MCF 10A (cell line): ENCODE data around the gene VAT1. TPM values are rescaled to one million over a fixed set of nuclear protein-coding genes. Genes with fewer than 3 reads are reported as not detected.

Experiments used
- Bru-seq: library from RNA; stranded (reverse); fragments of 400-500 nt; gene quantifications from one replicate; lab custom pipeline; 2021; lab: Mats Ljungman, UMichigan
- BruChase-seq, 2 experiments: library from RNA; stranded (reverse); fragments of 400-500 nt; gene quantifications; one replicate each; lab custom pipeline; 2021; lab: Mats Ljungman, UMichigan
- BruUV-seq: library from RNA; stranded (reverse); fragments of 400-500 nt; replicated peaks from 2 replicates; lab custom pipeline; 2021; lab: Mats Ljungman, UMichigan
- CTCF ChIA-PET: fragments of 300-600 bp; sonication (Branson Sonifier 250); formaldehyde crosslinking; extraction: SDS; loops from one replicate; lab custom pipeline; 2021; ENCODE audit warnings: antibody characterized with exemption, inconsistent platforms; lab: Yijun Ruan, JAX
- POLR2A ChIA-PET: fragments of 300-600, 350-650 bp; sonication (Branson Sonifier 250); formaldehyde crosslinking; extraction: SDS; loops from one replicate; lab custom pipeline; 2020; ENCODE audit warnings: antibody characterized with exemption, inconsistent platforms; lab: Yijun Ruan, JAX
- DNase-seq: peaks from one replicate; pipeline ENCODE4 v3.0.0-alpha.2; 2018; ENCODE audit not compliant: unreplicated experiment
- H3K27ac Mint-ChIP-seq: one replicate; pipeline ENCODE4 v1.8.0; 2022; ENCODE audit warnings: mild to moderate bottlenecking, low read depth, mixed read lengths; ENCODE audit not compliant: unreplicated experiment
- H3K27me3 Mint-ChIP-seq: one replicate; pipeline ENCODE4 v1.8.0; 2022; ENCODE audit warnings: mixed read lengths; ENCODE audit not compliant: insufficient read depth, unreplicated experiment
- H3K36me3 Mint-ChIP-seq: one replicate; pipeline ENCODE4 v1.8.0; 2022; ENCODE audit warnings: mild to moderate bottlenecking, moderate library complexity, mixed read lengths; ENCODE audit not compliant: insufficient read depth, unreplicated experiment
- H3K4me1 Mint-ChIP-seq: one replicate; pipeline ENCODE4 v1.8.0; 2022; ENCODE audit warnings: mixed read lengths; ENCODE audit not compliant: insufficient read depth, unreplicated experiment
- H3K4me3 Mint-ChIP-seq: one replicate; pipeline ENCODE4 v1.8.0; 2022; ENCODE audit warnings: mild to moderate bottlenecking, moderate library complexity, mixed read lengths; ENCODE audit not compliant: unreplicated experiment
- H3K9me3 Mint-ChIP-seq: one replicate; pipeline ENCODE4 v1.8.0; 2022; ENCODE audit warnings: mixed read lengths; ENCODE audit not compliant: unreplicated experiment
- intact Hi-C: fragments of 100-400 bp; cut with micrococcal nuclease; formaldehyde crosslinking; loops from 2 replicates; pipeline ENCODE4 v1.14.1; 2022
- long read RNA-seq: library from polyadenylated mRNA; stranded (forward); transcript quantifications from one replicate; pipeline ENCODE4 v2.0.0, GENCODE V29; 2022
- total RNA-seq: library from RNA; stranded (reverse); gene quantifications from 2 replicates; pipeline ENCODE4 v1.2.3, GENCODE V29; 2022
- TF ChIP-seq, protein P1 (sequence below): fragments of 200-600 bp; IDR thresholded peaks from one replicate; pipeline ENCODE4 v1.8.0; 2022; ENCODE audit warnings: antibody characterized with exemption, mild to moderate bottlenecking; ENCODE audit not compliant: unreplicated experiment

Gene VAT1
- total RNA-seq = 61.0 and 105 TPM in 2 replicates
- percentile 57 among the genes with signal in this experiment for Bru-seq, nascent RNA
- BruChase-seq, experiment 1, labeled RNA remaining after a 6-hour chase = percentile 94 among the genes with signal in this experiment
- BruChase-seq, experiment 2, labeled RNA remaining after a 2-hour chase = percentile 78 among the genes with signal in this experiment
- long read RNA-seq, transcript VAT1-201 (6 exons, 2,734 nt) = major isoform, 120 of 145 reads
- long read RNA-seq, partial matches to known transcripts = 2 of 145 reads
- long read RNA-seq, other reads (novel, unspliced or antisense) = 23 of 145 reads

DNA sequence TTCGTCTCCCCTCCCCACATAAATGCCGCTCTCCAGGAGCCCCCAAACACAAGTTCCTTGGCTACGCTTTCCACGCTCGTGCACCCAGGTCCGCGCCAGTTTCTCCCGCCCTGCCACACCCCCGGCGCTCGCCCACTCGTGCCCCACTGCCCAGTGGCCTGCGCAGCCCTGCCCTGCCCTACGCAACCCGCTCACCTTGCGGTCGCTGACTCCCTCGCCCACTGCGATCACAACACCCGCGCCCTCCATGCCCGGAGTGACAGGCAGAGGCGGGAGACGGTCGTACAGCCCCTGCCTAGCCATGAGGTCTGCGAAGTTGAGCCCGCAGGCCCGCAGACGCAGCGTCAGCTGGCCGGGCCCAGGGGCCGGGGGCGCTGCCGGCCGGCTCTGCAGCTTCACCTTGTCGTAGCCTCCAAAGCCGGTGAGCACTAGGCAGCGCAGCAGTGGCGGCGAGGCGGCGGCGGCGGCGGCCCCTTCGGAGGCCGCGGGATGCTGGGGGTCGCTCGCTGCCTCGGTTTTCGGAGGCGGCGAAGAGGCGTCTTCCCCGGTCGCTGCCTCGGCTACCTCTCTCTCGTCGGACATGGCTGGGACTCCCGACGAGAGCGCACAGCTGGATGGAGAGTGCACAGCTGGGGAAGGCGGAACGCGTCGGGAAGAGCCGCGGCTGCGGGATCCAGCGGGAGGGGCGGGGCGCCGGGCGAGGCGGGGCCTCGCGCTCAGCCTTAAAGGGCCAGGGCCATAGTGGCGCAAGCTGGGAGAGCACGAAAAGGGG lies at the start of gene VAT1:
TSS of gene VAT1 (minus strand) at position 645 of the 772 bp plus-strand sequence. CDS start at position 582, 63 bp downstream.
- ChIA-PET POLR2A (interaction anchor here (0.6 to 5.9 kb wide), 18 partner anchors 8 to 366 kb away, joined by 3 to 58 read pairs (median 4); partner anchors contain the start of genes BRCA1, IFI35, NBR1 and RPL27), CTCF (interaction anchor here (0.7 to 1.1 kb wide), 2 partner anchors 24 to 32 kb away, joined by 3 to 4 read pairs; partner anchors contain the start of gene RPL27)
- peak within 1 kb of the TSS; percentile 86 for H3K27ac Mint-ChIP-seq
- peak; percentile 78 for DNase-seq
- no peaks in the 10 kb centered on the region for H3K9me3 Mint-ChIP-seq
- H3K27me3 Mint-ChIP-seq = no peaks in the 10 kb centered on the region
- no TSS peak for BruUV-seq
- peaks cover 20% of the 10 kb centered on the region for H3K4me1 Mint-ChIP-seq
- H3K4me3 Mint-ChIP-seq = peak within 1 kb of the TSS; percentile 91
- TF ChIP-seq, protein P1, sequence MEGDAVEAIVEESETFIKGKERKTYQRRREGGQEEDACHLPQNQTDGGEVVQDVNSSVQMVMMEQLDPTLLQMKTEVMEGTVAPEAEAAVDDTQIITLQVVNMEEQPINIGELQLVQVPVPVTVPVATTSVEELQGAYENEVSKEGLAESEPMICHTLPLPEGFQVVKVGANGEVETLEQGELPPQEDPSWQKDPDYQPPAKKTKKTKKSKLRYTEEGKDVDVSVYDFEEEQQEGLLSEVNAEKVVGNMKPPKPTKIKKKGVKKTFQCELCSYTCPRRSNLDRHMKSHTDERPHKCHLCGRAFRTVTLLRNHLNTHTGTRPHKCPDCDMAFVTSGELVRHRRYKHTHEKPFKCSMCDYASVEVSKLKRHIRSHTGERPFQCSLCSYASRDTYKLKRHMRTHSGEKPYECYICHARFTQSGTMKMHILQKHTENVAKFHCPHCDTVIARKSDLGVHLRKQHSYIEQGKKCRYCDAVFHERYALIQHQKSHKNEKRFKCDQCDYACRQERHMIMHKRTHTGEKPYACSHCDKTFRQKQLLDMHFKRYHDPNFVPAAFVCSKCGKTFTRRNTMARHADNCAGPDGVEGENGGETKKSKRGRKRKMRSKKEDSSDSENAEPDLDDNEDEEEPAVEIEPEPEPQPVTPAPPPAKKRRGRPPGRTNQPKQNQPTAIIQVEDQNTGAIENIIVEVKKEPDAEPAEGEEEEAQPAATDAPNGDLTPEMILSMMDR = no peak
- H3K36me3 Mint-ChIP-seq = peaks cover 26% of the 10 kb centered on the region
- intact Hi-C loops = loop anchor here (5.0 to 10.0 kb wide), 3 partner anchors 150 to 313 kb away; partner anchors contain the start of genes NBR1 and TMEM106A

DNA sequence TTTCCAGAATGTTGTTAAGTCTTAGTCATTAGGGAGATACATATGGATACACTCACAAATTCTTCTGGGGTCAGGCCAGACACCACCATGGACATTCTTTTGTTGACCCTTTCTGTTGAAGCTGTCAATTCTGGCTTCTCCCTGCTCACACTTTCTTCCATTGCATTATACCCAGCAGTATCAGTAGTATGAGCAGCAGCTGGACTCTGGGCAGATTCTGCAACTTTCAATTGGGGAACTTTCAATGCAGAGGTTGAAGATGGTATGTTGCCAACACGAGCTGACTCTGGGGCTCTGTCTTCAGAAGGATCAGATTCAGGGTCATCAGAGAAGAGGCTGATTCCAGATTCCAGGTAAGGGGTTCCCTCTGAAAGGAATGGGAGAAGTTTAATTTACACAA lies 48.7 kb upstream of the VAT1 start:
- intact Hi-C loops = no loop called here
- no peak overlapping the region for H3K4me3 Mint-ChIP-seq
- no TSS peak for BruUV-seq
- no peak overlapping the region for H3K27ac Mint-ChIP-seq
- no peak for DNase-seq
- no peaks in the 10 kb centered on the region for H3K4me1 Mint-ChIP-seq
- H3K36me3 Mint-ChIP-seq = peaks cover 18% of the 10 kb centered on the region
- TF ChIP-seq, protein P1 = no peak
- no peaks in the 10 kb centered on the region for H3K9me3 Mint-ChIP-seq
- ChIA-PET CTCF (interaction anchor here (0.5 to 0.6 kb wide), 2 partner anchors 166 to 1103 kb away, joined by 3 to 4 read pairs; no protein-coding TSS in a partner anchor), POLR2A (interaction anchor here (0.5 kb wide), 1 partner anchor 368 kb away, joined by 3 read pairs; no protein-coding TSS in a partner anchor)
- H3K27me3 Mint-ChIP-seq = no peaks in the 10 kb centered on the region

DNA sequence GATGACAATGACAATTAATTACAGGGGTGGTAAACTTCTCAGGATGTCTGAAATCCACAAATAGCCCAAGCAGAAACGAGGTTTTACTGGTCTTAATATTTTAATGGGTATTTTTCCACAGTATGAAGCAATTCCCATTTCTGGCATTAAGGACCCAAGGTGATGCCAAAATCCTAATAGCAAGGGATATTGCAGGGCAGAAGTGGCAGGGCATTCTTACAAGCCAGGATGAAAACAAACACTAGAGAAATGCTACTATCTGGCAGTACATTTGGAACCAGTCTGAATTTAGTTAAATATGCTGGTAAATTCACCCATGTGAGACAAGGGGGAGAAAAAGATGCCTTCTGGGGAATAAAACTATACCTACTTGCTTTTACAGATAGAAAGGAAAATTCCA lies 48.1 kb upstream of the VAT1 start:
- ChIA-PET CTCF (interaction anchor here (0.6 kb wide), 2 partner anchors 41 to 1103 kb away, joined by 3 to 4 read pairs; no protein-coding TSS in a partner anchor), POLR2A (no interaction called here)
- H3K36me3 Mint-ChIP-seq = peaks cover 24% of the 10 kb centered on the region
- no peaks in the 10 kb centered on the region for H3K9me3 Mint-ChIP-seq
- TF ChIP-seq, protein P1 = no peak
- H3K27me3 Mint-ChIP-seq = no peaks in the 10 kb centered on the region
- no peak overlapping the region for H3K27ac Mint-ChIP-seq
- H3K4me3 Mint-ChIP-seq = no peak overlapping the region
- BruUV-seq = no TSS peak
- intact Hi-C loops = no loop called here
- no peaks in the 10 kb centered on the region for H3K4me1 Mint-ChIP-seq
- DNase-seq = no peak
